HG03571 (cell line): ENCODE measurements around the gene LHX6.

ENCODE experiments used
- ATAC-seq: cut with Tn5 transposase; IDR thresholded peaks from one replicate; pipeline ENCODE4 v1.9.1; 2021; ENCODE audit not compliant: unreplicated experiment

LHX6 gene

DNA sequence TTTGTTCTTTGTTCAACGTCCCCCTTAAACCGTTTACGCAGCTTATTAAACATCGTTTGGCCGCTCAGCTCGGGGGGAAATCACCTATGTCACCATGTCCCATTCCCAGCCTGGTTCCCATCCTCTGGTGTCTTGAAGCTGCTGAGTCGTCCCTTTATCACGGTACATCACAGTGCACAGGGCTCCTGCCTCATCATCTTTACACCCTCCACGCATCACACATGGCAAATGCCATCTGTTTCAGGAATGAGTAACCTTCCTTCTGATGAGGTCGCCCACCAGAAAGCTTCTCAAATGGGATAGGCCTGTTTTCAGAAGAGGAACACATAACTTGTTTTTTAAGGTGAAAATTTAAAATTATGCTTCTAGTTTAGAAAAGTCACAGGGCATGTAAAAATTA lies 7.9 kb upstream of the LHX6 start:
- ATAC-seq, result no peak

DNA sequence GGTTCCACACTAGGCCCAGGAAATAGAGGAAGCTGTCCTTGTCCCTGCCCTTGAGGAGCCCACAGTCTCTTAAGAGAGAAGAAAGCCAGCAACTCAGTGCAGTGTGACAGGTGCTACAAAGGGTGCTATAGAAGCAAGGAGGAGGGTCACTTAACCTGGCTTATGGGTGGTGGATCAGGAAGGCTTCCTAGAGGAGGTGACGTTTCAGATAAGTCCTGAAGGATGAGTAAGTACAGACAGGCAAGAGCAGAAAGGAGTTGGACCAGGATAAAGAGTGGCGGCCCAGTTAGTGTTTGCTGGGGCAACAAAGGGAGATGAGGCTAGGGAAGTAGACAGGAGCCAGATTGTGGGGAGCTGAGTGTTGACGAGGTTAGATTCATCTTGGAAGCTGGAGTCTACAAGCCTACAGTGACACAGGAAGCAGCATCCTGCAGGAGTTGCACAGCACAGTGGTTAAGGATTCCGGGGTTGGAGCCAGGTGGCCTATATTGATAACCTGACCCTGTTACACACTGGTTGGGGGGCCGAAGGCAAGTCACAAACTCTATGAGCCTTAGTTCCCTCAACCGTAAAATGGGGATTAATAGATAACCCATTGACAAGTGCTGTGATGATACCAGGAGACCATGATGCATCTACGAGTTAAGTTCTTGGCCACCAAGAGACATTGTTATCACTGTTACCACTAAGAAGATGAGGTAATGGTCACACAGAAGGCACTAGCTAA lies 5.4 kb upstream of the LHX6 start:
- ATAC-seq, result no peak

DNA sequence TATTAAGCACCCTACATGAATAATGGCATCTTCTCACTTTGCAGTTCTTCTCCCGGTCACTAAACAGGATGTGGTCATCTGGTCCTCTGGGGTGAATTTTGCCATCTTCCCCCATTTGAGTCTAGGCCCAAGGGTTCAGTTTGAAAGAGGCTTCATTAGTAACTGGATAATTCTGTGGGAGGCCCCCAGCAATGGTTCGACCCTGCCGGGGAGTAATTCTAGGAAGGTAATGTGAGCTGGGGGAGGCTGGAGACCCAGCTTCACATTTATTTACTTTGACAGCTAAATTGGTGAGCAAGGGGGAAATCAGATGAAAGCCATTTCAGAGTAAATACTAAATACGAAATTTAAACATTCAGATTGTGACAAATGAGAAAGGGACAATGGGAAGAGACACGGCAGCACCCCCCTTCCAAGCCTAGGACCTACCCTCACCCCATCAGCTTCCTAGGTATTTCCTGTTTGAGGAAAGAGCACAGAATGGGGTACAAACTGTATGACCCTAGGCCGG lies 4.1 kb upstream of the LHX6 start:
- no peak for ATAC-seq

DNA sequence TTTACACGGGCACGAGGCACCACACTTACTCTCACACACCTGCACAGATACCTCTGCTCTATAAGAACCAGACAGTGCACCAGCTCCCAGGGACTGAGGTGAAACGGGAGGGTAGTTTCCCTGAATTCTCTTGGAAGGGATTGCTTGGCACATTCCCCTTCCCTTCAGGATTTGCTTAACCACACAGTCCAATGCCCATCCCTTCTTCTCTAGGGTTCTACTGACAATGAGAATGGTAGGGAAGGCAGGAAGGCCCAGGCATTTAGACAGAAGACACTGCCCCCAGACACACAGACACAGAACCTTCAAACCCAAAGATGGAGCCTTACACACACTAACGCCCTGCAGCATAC lies 704 bp upstream of the LHX6 start:
- no peak for ATAC-seq

DNA sequence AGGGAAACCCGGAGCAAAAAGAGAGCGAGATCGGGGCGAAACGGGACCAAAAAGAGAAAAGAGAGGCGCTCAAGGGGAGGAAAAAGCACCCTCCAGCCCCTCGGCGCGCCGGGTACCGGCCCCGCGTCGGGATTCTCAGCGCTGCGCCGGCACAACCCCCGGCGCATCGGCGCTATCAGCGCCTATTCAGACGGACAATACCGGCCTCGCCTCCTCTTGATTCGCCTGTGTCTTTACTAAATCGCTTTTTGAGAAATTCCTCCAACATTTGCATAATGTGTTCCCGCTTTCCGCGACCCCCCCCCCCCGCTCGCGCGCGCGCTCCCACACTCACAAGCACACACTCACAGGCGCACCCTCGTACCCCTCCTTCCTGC lies 578 bp downstream of the LHX6 start:
- ATAC-seq, result no peak

DNA sequence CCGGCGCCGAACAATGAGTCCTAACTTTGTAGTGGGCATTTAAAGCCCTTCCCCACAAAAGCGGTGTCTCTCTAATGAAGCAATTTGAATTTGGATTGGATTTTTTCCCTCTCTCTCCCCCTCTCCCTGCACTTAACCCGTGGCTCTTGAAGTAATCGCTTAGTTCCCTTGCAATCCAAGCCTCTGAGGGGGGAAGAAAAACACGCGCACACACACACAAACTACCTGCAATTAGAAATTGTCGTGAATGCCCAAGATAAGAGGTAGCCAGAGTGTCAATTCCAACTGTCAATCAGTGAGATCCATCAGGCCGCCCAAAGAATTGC lies 1.2 kb downstream of the LHX6 start:
- no peak for ATAC-seq

DNA sequence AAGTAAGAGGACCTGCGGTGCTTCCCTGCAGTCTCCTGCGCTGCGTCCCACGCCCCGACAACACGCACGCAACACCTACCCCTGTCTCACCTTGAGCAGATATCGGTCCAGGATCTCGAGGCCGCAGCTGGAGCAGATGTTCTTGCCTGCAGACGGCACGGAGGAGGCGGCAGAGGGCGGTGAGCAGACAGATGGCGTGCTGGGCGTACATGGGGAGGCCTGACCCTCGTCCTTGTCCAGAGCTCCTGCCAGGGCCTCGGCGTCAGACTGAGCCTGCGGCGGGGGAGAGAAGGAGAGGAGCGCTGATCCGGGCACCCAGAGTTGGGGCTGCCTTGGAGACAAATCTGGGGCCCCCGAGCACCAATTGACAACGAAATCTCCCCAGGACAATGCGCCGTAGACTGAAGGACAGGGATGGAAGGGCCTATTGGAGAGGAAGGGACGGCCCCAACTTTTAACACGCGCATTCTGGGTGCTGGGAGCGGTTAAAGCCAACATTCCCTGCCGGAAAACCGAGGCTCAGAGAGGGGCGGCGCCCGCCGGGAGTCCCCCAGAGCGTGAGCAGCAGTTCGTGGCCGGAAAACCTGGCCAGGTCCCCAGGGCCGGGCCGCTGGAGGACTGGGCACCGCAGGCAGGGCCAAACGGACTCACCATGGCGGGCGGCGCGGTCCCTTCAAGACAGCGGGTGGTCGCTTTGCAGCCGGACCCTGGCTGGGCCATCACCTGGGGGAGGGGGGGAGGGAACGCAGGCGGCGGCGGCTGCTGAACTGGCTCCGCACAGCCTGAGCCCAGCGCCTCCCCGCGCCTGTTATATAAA lies 1.8 kb downstream of the LHX6 start:
- ATAC-seq, result no peak

DNA sequence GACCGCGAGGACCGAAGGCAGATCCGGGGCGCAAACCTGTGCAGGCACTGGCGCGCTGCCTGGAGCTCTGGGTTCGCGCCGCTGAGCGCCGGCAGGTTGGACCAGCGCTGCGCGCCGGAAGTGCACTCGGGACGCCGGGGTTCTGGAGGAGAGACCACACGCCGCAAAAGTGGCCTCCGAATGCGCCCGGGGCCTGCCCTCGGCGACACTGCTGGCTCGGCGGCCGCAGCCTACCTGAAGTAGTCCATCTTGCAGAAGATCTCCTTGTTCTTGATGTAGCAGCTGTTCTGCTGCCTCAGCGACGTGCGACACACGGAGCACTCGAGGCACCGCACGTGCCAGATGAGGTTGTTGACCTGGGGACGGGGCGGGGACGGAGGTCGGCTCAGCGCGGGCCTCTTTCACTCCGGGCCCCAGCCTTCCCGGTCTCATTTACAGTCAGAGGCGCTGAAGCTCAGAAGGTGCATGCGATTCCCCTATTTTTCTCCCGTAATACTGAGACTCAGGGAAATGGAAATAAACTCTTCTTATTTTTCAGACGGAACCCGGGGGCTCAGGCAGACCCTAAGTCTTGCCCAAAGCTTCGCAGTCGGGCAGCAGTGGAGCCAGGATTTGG lies 2.5 kb downstream of the LHX6 start:
- ATAC-seq, result no peak

DNA sequence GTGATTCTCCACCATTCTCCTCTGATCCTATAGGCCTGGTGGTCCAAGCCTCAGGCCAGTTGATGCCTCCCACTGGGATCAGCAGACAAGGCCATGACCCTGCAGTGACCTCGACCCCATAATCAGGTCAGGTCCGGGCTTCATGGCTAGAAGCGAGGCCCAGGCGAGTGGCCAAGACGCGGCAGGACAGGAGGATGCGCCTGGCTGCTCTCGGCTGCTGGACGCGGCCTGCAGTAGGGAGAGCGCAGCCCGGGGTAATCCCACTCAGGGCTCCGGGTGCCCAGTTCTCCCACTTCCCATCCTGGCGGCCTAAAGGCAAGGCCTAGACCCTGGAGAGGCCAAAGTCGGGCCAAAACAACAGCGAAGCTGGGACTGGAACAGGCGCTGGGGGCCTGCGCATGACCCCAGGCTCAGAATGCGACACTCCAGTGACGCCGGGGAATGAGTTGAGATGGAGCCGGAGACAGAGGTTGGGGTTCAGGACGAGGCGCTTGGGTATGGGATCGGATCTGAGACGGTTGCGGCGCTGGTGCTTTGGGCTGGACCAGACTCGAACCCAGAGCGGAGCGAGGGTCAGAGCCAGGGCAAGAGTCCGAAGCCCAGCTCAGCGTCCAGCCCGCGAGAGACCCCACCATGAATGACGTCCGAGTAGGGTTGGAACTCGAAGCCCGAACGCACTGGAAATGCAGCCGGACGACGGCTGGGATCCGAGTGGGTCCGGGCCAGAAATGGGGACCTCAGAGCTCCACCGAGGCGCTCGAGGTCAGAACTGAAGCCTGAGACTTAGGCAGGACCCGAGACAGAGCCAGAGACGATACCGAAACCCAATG lies 3.2 kb downstream of the LHX6 start:
- no peak for ATAC-seq

DNA sequence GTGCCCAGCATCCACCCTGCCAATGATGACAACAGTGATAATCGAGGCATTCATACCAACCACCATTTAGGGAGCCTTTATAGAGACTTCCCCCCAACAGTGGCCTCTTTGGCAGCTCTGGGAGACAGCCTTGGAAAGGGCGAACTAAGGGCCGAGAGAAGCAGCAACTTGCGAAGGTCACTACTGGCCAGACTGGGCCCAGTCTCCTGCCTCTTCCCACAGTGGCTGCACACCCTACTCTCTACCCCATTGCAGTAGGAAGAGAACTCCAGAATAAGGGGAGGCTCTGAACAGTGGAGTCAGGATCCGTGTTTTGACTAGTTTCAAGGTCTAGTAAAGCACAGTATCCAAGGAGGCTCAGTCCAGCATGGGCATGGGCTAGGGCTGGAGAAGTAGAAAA lies 5.3 kb downstream of the LHX6 start:
- ATAC-seq, result no peak

DNA sequence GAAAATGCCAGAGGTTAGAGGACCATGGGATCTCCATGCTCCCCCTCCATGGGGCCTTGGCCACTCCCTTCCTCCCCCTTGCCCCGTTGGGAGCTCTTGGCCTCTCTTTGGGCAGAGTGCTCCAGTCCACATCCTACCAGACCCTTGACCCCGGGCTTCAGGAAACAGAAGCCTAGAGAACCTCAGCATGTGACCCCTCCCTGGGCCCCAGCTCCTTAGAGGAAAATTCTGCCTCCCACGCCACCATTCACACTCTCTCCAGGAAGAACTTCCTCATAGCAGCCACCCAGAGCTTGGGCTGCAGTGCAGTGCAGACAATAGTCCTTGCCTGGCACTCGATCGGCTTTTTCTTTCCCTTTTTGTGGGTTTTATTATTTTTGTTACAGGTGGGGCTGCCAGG lies 6.0 kb downstream of the LHX6 start:
- ATAC-seq, result no peak

DNA sequence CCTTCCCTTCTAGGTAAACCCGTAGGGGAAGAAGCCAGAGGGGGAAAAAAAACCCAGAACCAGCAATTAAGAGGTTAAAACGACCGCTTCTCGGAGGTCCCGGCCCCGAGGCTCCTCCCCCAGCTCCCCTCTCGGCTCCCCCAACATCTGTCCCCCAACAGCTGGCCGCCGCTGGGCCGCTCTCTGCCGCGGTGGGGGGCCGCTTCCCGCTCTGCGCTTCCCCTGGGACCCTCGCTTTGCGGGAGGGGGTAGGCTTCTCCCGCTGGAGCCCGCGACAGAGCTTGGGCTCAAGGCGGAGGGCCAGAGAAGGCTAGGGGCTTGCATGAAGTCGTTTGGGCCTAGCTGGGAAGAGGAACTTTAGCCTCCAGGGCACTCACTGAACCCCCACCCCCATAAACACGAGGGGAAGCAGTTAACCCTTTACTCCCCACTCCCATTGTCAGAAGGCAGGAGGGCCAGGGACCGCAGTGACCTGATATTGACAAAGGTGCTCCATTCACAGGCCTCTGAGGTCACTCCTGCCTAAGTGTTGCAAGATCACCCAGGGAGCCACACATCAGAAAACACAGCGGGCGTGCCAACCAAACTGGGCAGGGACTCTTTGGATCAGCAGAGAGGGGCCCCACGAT lies 7.5 kb downstream of the LHX6 start:
- ATAC-seq, result no peak

DNA sequence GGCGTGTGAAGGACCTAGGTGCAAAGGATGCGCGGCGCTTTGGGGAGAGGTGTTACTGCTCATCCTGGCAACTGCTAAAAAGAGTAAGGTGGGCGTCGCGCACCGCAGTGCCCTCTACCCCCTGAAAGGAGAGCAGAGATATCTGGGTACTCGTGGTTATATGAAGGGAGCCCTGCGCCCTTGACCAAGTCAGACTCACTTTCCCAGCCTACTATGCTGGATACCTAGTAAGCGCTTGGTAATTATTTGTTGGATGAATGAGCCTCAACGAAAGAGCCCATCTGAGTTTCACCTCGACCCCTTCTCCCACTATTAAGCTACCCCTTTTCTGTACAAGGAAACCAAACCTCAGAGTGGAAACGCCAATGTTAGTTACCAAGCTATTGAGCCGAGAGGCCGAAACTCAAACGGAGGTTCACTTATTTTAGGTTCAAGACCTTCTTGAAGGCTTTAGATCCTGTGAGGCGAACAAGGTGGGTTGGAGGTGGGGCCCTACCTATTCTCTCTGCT lies 8.0 kb downstream of the LHX6 start:
- ATAC-seq, result no peak

DNA sequence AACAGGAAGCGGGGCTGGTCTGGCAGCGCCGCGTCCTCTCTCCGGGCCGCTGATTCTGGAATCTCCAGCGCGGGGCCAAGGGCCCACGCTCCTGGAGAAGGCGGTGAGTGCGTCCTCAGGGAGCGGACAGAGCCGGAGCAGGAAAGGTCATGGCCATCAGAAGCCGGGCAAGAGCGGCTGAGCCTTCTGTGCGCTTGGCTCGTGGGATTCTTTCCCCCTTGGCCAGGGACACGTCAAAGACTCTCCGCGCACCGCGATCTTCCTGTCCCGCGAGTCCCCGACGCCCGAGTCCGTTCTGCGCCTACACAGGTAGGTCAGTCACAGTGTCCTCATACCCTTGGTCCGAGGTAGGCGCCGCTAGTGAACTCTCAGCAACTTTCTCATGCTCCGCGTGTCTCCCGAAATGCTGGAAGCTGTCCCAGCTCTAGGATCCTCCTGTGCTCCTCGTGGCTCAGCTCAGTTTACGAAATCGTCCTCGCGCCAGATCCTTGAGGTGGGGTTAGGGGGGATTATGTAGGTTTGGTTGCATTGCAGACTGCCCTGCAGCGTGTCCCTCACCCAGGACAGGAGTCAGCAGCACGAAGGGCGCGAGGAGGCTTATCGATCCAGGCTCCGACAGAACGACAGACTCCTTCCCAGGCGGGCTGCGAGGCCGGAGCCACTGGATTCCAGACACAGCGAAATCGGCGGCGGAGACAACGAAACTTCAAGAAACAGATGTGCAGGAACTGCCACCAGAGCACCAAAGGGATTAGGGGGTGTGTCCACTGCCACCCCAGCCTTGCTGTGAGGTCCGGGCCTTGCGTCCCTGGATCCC lies 8.7 kb downstream of the LHX6 start:
- ATAC-seq, result no peak

DNA sequence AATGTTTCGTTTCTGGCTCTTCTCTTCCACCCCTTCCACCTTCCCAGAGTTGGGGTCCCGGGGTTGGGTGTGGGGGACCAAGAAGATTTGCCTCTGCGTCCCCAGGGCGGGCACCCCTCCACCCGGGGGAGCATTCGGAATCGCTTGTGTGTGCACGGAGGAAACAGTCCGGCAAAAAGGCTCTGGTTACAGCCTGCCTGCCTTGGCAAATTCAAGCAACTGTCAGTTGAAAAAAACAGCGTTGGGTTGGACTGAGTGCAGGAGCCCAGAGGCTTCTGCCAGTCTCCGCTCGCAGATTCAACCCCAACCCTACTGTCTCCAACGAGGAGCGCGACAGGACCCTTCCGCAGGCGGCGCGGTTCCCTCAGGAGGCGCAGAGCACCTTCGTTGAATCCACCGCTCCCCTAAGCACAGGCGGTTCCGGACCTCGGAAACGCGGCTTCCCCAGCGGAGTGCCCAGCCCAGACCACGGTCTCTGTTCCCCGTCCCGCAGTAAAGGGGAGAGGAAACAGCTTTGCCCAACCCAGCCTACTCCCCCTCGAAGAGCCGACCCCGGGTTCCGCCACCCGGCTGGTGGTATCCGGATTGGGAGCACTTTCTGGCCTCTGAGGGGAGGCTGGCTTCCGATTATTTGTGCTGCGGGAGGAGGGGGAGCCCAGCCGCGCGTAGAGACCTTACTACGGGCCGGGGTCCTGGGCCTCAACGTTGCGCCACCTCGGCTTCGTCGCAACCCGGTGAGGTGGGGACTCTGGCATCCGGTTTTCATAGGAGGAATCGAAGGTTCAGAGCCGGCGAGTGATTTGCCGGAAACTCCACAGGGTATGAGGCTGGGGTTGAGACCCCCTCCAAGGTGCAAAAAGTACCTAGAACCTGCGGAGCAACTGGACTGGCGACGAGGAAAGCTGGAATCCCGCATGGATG lies 9.6 kb downstream of the LHX6 start:
- no peak for ATAC-seq

DNA sequence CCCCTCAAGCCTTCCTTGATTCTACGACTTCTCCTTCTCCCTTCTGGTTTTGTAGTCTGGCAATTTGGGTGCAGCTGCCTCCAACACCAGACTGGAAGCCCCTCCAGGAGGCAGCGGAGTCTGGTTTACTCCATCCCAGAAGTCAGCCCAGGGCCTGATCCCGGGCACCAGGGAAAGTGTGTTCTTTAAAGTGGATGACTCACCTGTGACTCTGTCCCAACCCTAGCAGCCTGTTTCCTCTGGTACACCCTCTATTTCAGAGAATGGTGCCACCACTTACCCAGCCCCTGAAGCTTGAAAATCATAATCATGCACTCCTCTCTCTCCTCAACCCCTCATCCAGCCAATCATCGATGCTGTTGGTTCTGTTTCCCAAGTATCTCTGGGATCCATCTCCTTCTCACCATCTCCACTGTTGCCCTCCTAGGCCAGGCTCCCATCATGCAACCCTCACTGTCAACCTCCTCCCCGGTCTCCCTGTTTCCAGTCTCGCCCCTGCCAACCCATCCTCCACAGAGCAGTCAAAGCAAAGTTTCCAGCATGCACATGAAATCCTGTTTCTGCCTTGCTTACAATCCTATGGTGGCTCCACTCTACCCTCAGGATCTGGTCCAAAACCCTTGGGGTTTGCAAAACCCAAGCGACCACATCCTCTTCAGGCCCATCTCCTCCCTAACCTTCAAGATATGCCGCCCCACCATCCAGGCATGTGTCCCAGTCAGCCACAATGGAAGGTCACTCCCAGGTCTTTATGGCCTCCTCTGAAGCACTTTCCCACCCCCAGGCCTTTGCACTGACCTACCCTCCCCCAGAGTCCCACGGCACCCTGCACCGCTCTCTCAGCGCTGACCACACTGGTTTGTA lies 10.5 kb downstream of the LHX6 start:
- ATAC-seq, result no peak

DNA sequence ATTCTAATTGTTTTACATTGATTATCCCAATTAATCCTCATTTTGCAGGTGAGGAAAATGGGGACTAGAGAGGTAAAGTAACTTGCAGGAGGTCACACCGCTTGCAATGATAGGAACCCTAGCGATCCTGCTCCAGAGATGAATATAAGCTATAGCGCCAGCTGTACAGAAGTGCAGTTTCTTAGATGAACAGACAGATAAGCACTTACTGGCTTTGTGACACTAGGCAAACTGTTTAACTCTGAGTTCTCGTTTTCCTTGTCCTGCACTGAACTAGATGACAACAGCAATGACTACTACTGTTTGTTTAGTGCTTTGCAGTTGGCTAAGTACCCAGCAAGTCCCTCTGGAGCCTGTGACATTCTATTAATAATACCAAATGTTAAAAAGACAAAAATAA lies 11.1 kb downstream of the LHX6 start:
- no peak for ATAC-seq
